Sigmoid colon (tissue), 7 donors: ENCODE measurements around the gene AKR1B1. TPM values are rescaled to one million over a fixed set of nuclear protein-coding genes. Genes with fewer than 3 reads are reported as not detected.

Source experiments
- DNase-seq: peaks from one replicate; pipeline ENCODE4 v3.0.0-alpha.2; 2019
- H3K27ac ChIP-seq, 4 donors: fragments of 200-600 bp; sonication (generic); one replicate each; pipeline ENCODE4 v1.5.1; 2016 to 2019; ENCODE audit warnings: mild to moderate bottlenecking in 1 of 4
- H3K27me3 ChIP-seq, 3 donors: fragments of 200-600 bp; sonication (generic); one replicate each; pipeline ENCODE4 v1.5.1; 2019; ENCODE audit warnings: mild to moderate bottlenecking in 1 of 3
- H3K36me3 ChIP-seq, 4 donors: fragments of 200-600 bp; sonication (generic); one replicate each; pipeline ENCODE4 v1.5.1; 2016 to 2019
- H3K4me1 ChIP-seq, 4 donors: fragments of 200-600 bp; sonication (generic); one replicate each; pipeline ENCODE4 v1.5.1; 2017 to 2019
- H3K4me3 ChIP-seq, 4 donors: fragments of 200-600 bp; sonication (generic); one replicate each; pipeline ENCODE4 v1.5.1; 2017 to 2019; ENCODE audit warnings: mild to moderate bottlenecking in 2 of 4, moderate library complexity in 1 of 4
- H3K9me3 ChIP-seq, 4 donors: fragments of 200-600 bp in 3 of 4; sonication (generic) in 3 of 4; one replicate each; pipeline versions ENCODE4 v1.5.1 to v1.6.1; 2013 to 2019
- CTCF ChIP-seq, 4 experiments: fragments of 450-650 bp in 3 of 4; fragments of 200-600 bp in 1 of 4; IDR thresholded peaks; one replicate each; pipeline ENCODE4 v1.5.1; 2016 to 2019; ENCODE audit warnings: antibody characterized with exemption in 4 of 4, mild to moderate bottlenecking in 3 of 4, moderate library complexity in 2 of 4
- EP300 ChIP-seq, 4 donors: sonication (generic); formaldehyde crosslinking; IDR thresholded peaks; one replicate each; pipeline ENCODE4 v1.6.1; 2017; ENCODE audit warnings: antibody characterized with exemption in 4 of 4
- POLR2A ChIP-seq, 2 donors: fragments of 450-650 bp; IDR thresholded peaks; one replicate each; pipeline ENCODE4 v1.6.1; 2016; ENCODE audit warnings: antibody characterized with exemption in 2 of 2, mild to moderate bottlenecking in 2 of 2, moderate library complexity in 2 of 2
- POLR2AphosphoS5 ChIP-seq, 4 donors: sonication (generic); formaldehyde crosslinking; IDR thresholded peaks; one replicate each; pipeline ENCODE4 v1.6.1; 2017; ENCODE audit warnings: antibody characterized with exemption in 4 of 4
- WGBS, 2 donors: extraction: QIAGEN DNeasy Blood & Tissue Kit; methylation state at CpG; one replicate each; pipeline ENCODE4 v1.1.7; 2013; 5-methylcytosine and 5-hydroxymethylcytosine counted together
- intact Hi-C: fragments of 100-400 bp; cut with DNase I; formaldehyde crosslinking; loops from one replicate; pipeline ENCODE4 v1.15.1; 2023
- polyA plus RNA-seq, 3 donors: library from polyadenylated mRNA; stranded (reverse); fragments of 200-250 nt; gene quantifications; one replicate each; pipeline ENCODE4 v1.2.3, GENCODE V29; 2013
- total RNA-seq, 4 donors: library from RNA; depleted of rRNA; stranded (reverse); fragments of >200 nt; gene quantifications; one replicate each; pipeline ENCODE4 v1.1.0, GENCODE V29; 2016
- donor health status: healthy with polysubstance abuse.
- donor health status: Bipolar disorder and iron deficiency.
- donor health status: healthy.

The AKR1B1 gene
- total and polyA plus RNA-seq, 7 donors: 35.8 to 59.2 (median 46.7) TPM

- Histone ChIP-seq H3K4me3 (no peak overlapping the region), H3K4me1 (no peaks in the 10 kb centered on the region), H3K27me3 (no peaks in the 10 kb centered on the region), H3K36me3 (peaks cover 10 to 64% (median 51%) of the 10 kb centered on the region in 4 donors), H3K9me3 (no peaks in the 10 kb centered on the region), H3K27ac (no peak overlapping the region)
- intact Hi-C loops: loop anchor here (5.0 kb wide), 1 partner anchor 516 kb away; no protein-coding TSS in a partner anchor
- TF ChIP-seq POLR2AphosphoS5 (IDR thresholded peaks at IDR 0.05) (no peak), CTCF (IDR thresholded peaks at IDR 0.05) (no peak), POLR2A (IDR thresholded peaks at IDR 0.05) (no peak), EP300 (IDR thresholded peaks at IDR 0.05) (no peak)
- WGBS, 2 donors: 95 to 96% methylated on average over 4 of the region's 4 CpGs
- DNase-seq: no peak
These were observed 17.6 kb downstream of the AKR1B1 start for GRCh38 chr7:134441264-134441663.

GRCh38 chr7:134440476-134440875 lies 18.4 kb downstream of the AKR1B1 start:
- Histone ChIP-seq H3K27ac (no peak overlapping the region), H3K36me3 (peaks cover 10 to 56% (median 45%) of the 10 kb centered on the region in 4 donors), H3K27me3 (no peaks in the 10 kb centered on the region), H3K9me3 (no peaks in the 10 kb centered on the region), H3K4me3 (no peak overlapping the region), H3K4me1 (no peaks in the 10 kb centered on the region)
- WGBS, 2 donors: 96 to 97% methylated on average over 4 of the region's 4 CpGs
- TF ChIP-seq POLR2A (IDR thresholded peaks at IDR 0.05): no peak
- no peak for TF ChIP-seq POLR2AphosphoS5 (IDR thresholded peaks at IDR 0.05)
- no peak for TF ChIP-seq CTCF (IDR thresholded peaks at IDR 0.05)
- no peak for TF ChIP-seq EP300 (IDR thresholded peaks at IDR 0.05)
- intact Hi-C loops: loop anchor here (5.0 kb wide), 1 partner anchor 517 kb away; no protein-coding TSS in a partner anchor
- no peak for DNase-seq

- no peak for TF ChIP-seq POLR2A (IDR thresholded peaks at IDR 0.05)
- TF ChIP-seq EP300 (IDR thresholded peaks at IDR 0.05): no peak
- TF ChIP-seq CTCF (IDR thresholded peaks at IDR 0.05): no peak
- TF ChIP-seq POLR2AphosphoS5 (IDR thresholded peaks at IDR 0.05): no peak
- intact Hi-C loops: loop anchor here (5.0 kb wide), 1 partner anchor 517 kb away; no protein-coding TSS in a partner anchor
- Histone ChIP-seq H3K4me3 (no peak overlapping the region), H3K9me3 (no peaks in the 10 kb centered on the region), H3K27ac (no peak overlapping the region), H3K36me3 (peaks cover 9 to 52% (median 41%) of the 10 kb centered on the region in 4 donors), H3K4me1 (no peaks in the 10 kb centered on the region), H3K27me3 (no peaks in the 10 kb centered on the region)
- WGBS, 2 donors: 93 to 96% methylated on average over 8 of the region's 8 CpGs
- DNase-seq: no peak
These were observed 18.8 kb downstream of the AKR1B1 start for GRCh38 chr7:134440067-134440466.

- Histone ChIP-seq H3K27ac (no peak overlapping the region), H3K36me3 (peaks cover 0 to 41% (median 32%) of the 10 kb centered on the region in 4 donors), H3K4me3 (no peak overlapping the region), H3K27me3 (no peaks in the 10 kb centered on the region), H3K9me3 (no peaks in the 10 kb centered on the region), H3K4me1 (no peaks in the 10 kb centered on the region)
- 91 to 96% methylated on average over 4 of the region's 4 CpGs for WGBS, 2 donors
- DNase-seq: no peak
- TF ChIP-seq POLR2A (IDR thresholded peaks at IDR 0.05): no peak
- no peak for TF ChIP-seq POLR2AphosphoS5 (IDR thresholded peaks at IDR 0.05)
- no peak for TF ChIP-seq CTCF (IDR thresholded peaks at IDR 0.05)
- no peak for TF ChIP-seq EP300 (IDR thresholded peaks at IDR 0.05)
- intact Hi-C loops: no loop called here
These were observed 20.0 kb downstream of the AKR1B1 start for GRCh38 chr7:134438946-134439345.
